ENCODE results near the gene SREBF1.
A peak's percentile ranks its signal among the peaks of the same experiment; 100 is the strongest.

Gene SREBF1

DNA sequence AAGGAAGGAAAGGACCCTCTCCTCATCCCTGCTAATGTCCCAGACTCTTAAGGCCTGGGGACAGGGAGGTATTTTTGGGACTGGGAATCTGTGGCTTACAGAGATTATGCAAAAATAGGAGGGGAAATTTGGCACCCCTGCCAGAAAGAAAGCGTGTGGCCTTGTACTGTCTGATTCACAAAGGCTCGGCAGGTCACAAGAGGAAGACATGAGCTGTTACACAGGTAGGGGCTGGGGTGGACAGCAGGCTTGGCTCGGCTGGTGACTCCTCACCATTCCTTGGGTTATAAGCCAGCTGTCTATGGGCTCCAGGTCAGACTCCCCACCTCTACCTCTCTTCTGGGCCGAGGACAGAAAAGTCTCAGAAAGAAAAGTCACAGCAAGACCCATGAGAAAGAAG, 20.7 kb upstream of the SREBF1 start:
- DNase-seq = no peak

DNA sequence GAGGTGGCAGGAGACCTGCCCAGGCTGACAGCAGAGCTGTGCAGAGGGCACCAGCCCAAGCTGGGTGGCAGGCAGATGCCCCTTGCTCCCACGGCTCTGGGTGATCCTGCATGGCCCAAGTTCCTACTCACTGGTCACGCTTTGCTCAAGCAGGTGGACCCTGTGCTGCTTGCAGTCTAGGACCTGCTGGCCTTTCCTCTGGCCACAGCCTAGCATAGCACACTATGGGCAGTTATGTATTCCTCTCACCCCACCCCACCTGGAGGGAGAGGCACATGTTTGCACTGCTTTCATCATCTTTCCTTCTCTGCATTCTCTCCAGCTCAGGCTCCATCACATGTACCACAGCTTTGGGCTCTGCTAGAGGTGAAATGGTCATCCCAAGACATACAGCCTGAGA, 19.6 kb upstream of the SREBF1 start:
- DNase-seq = no peak

DNA sequence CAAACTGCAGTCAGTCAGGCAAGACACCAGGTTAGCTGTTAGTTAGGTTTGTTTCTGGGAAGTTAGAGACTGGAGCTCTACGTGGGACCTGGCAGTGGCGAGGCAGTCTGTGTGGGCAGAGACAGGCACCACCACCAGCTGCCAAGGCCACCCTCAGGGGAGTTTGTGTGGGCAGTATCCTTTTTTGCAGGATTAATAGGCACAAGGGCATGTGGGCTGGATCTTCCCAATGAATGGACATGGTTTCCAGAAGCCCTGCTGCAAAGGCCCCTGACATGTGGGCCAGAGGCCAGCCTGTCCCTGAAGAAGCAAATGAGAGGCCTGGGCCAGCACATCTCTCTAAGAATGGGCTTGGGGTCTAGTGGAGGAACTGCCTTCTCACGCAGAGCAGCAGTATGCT, 19.2 kb upstream of the SREBF1 start:
- no peak for DNase-seq

DNA sequence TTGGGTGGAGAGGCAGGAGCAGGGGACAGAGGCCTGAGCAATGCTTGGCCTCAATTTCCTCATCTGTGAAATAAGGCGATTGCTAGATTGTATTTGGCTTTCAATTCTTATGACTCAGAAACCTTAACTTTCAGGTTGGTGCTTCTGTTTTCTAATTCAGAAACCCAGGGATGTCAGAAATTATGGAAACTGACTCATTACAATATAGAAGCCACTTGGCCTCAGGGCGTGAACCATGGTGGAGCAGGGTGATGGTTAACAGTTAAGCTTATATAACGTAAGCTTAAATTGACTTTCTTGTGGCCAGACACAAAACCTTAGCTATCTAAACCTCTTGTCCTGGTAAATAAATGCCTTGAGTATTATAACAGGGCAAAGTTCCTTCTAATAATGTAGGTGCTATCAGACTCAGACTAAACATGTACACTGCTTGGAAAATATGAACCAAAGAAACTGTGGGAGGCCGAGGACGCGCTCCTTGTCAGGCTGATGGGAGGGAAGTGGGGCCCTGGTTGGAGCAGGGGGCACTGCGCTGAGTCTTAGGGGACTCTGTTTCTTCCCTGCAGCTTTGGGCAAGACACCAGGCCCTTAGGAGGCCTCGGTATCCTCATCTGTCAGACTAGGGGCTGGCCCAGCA, 17.1 kb upstream of the SREBF1 start:
- DNase-seq = no peak

DNA sequence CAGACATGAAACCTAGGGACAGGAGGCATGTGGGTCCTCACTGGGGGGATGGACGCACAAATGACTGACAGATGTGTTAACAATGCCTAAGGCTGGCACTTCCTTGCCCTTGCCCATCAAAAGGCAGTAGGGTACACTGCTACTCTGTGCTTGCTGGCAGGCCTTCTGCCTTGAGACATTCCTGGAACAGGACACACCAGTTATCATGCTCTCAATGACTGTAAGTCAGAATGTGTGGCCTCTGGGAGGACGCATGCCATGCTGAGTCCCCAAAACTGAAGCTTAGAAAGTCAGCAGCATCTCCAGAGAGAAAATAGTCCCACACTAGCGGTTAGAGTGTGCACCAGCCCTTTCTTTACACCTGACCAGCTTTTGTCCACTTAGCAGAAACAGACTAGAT, 16.1 kb upstream of the SREBF1 start:
- DNase-seq = no peak

DNA sequence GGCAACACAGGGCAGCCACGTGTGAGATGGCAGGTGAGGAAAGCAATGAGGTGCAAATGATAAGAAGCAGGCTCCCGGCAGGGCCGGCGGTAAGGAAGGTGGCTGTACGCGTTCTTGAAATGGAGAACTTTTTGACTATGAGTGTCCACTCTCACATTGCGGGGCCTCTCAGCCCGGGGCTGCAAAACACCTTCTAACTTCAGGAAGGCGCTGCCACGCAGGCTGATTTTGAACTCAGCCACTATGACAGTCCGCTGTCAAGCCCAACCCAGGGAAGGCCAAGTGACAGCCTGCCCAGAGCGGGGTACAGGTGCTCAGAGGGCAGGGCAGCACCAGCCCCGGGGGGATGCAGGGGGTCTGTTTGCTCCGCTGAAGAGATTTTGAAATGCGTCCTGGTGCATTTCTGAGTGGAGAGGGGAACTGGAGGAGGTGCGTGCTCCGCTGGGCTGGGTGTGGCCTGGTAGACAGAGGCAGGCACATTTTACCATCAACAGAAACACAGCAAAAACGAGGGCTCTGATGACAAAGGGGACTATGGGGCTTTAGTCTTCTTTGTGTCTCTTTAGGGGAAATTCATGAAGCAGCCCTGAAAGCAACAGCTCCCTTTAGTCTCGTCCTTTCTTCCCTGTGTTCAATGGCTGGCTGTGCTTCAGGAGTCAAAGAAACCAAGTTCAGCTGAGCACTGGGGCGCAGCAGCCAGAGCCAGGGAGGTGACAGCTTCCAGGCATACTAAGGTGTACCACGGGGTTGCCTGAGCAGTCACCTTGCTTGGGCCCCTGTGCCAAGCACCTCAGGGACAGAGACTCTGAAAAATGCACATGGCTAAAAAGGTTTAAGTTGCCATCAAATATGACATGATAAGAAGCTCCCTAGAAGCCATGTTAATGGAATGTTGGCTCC, 14.6 kb upstream of the SREBF1 start:
- peak; percentile 51 for DNase-seq

DNA sequence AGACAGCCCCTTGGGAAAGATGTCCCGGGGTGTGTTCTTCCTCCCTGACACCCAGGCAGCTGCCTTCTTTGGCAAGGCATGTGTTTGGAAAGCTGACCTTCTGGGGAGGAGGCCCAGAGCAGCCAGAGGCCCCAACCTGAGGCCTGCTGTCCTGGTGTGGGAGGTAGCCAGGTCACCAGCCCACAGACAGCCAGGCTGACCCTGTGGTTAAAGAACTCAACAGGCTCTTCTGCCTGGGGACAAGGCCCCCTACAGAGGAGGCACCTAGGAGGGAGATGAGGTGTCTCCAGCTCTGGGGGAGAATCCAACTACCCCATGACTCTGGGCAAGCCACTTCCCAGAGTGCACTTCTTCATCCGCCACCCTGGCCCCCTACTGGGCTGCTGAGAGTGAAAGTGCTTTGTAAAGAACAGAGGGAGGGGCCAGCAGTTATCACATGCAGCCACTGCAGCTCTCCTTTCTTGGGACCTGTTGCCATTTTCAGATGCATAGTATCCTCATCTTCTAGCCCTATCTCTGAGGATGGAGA, 13.1 kb upstream of the SREBF1 start:
- peak; percentile 73 for DNase-seq

DNA sequence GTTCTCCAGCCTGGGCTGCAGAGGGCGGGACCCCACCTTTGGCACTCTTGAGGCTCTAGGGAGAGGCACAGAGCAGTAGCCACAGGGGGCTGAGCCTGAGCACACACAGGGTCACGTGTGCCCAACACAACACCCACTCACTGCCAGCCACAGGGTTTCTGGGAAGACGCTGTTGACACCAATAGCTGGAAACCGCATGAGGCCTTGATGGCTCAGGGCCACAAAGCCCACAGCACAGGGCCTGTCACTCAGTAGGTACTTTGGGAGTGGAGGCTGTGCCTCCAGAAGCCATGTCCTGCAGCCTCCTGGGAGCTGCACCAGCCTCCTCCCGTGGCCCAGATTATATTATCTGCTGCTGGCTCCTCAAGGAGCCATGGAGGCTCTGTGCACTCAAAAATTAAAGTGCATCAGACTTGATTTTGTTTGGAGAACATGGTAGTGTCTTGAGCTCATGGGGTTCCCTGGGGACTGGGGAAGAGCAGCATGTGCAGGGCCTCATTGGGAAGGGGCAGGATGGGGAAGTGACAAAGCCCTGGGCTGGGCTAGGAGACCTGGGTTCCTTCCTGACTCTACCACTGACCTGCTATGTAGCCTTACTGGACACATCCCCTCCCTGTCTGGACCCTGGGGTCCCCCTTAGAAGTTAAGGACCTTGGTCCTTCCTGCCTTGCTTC, 12.5 kb upstream of the SREBF1 start:
- peak; percentile 83 for DNase-seq

DNA sequence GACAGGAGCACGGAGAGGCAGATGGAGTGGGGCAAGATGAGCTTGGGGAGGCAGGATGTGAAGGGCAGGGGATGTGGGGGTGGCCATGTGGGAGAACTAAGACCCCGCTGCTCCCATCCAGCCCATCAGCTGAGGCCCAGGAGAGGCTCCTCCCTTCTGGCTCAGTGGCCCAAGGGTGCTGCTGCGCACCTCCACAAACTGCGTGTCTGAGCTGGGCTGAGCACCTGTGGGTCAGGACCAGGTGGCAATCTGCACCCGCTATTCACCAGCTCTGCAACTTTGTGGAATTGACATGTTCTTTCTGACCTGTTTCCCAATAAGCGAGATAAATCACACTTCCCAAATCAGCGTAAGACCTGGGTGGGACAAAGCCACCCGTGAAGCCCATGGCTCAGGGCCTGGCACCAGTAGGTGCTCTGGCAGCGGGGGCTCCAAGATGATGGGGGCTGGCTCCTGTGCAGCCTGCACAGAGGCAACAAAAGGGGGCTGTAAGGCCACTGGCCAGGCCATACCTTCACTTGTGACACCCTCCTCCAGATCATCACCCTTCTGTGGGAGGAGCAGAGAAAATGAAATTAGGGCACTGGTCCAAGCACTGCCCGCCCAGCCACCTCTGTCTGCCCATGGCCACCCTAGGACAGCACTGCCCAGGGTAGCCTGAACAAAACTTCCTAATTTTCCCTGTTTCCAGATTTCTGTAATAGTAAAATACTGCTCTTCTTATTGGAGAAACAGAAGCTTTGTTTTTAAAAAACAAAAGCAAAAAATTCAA, 11.7 kb upstream of the SREBF1 start:
- DNase-seq = no peak

DNA sequence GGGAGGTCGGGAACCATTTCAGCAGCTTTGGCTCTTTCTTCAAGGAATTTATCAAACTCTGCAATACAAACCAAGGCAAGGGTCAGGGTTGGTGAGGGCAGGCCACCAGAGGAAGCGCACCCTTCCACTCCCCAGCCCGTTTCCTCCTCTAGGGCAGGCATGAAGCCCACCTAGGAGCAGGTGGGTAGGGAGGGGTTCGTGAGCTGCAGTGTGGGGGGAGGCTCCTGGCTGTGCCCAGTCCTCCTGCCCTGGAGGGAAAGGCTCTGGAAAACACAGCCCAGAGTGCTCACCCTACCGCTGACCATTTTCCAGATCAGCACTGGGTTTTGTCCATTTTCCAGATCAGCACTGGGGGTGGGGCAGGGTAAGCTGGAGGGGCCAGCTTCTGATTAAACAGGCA, 10.9 kb upstream of the SREBF1 start:
- DNase-seq = no peak

DNA sequence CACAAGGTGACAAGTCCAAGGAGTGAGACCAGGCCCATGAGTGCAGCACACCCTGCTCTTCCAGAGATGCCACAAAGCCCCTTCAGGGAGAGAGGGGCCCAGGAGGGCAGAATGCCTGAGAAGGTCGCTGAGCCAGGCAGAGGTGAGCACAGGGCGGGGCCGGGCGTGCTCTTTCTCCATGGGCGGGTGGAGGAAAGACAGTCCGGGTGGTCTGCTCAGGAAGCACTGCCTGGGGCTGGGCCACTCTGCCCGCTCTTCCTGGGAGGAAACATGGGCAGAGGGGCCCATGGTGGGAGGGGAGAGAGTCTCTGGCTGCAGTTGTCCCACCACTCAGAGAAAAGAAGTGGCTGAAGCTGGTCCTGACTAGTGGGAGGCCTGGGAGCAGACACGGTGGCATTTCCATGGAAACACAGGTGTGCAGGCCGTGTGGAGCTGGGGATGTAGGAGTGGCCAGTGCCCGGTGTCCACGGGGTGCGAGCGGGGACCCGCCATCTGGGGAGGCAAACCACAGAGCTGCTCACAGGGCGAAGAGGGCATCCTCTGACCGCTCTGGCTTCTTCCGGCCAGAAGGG, 10.4 kb upstream of the SREBF1 start:
- DNase-seq = no peak

DNA sequence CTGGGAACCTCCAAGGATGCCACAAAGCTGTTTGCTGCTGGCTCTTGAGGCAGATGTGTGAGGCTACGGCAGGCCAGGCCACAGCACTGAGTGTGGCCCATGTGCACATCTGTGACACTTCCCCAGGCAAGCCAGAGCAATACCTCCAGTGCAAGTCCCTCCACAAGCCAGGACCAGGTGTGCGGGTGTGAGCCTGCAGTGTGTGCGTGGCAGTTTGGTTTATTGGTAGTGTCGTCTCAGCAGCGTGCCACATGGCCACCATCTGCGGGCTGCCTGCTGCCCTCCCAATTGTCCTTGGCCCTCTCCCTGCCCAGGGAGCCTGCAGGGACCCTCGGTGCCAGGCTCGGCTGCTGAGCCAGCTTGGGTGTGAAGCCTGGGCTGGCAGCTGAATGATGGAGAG, 9.9 kb upstream of the SREBF1 start:
- DNase-seq = no peak

DNA sequence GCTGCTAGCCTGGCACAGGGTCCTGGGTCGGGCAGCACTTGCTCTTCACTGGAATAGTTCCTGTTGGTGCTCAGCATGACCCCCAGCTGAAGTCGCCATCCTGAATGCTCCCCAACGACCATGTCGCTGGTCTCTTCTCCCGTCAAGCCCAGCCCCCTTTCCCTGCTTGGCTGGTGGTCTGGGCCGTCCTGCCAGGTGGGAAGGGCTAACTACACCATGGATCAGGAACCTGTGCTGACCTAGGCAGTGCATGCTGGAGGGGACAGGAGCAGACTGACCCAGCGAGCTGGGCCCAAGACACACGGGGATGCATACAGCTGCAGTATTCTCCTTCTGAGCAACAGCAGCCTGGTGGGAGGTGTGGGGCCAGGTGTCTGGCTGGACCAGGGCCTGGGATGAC, 9.2 kb upstream of the SREBF1 start:
- DNase-seq = no peak

DNA sequence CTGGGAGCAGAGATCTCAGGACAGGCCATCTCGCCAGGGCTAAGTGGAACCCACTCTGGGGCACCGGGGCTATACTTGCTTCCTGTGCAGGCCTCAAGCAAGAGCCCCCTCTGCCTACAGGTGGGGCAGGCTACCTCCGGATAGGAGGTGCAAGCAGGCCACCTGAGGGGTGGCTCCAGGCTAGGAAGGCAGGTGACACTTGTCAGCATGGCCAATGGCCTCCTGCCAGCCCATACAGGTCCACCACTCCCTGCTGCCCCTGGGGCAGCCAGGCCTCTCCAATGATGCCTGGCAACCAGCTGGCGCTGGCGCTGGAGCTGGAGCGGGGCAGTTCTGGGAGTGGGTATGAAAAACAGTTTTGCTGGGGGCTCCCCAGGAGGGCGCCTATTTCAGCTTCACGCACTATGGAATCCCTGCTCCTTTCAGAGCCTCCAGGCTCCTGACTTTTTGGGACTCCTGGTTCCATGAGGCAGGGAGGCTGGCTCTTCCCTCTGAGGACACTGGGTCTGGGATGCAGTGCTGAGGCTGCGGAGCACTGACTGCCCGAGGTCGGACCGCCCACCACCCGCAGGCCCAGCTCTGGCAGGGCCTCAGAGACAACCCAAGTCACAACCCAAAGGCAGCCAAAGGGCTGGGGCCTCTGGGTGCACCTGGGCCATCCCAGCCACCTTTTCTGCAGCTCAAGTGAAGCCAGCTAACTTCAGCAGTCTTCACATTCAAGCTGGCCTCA, 8.4 kb upstream of the SREBF1 start:
- no peak for DNase-seq

DNA sequence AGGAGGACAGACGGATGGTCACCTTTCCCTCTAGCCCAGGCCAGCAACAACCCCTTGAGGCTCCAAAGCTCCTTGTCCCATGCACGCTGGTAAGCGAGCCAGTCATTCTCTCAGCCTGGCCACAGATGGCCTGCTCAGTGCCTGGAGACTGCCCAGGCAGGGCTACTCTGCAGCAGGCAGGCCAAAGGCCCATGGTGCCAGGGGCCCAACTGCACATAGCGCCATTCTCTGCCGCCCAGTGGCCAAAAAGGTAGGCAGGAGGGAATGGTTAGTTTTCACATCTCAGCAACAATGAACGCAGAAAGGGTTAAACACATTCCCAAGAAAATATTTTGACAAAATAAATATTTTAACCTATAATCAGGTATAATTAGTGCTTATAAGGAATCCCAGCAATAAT, 7.7 kb upstream of the SREBF1 start:
- no peak for DNase-seq

DNA sequence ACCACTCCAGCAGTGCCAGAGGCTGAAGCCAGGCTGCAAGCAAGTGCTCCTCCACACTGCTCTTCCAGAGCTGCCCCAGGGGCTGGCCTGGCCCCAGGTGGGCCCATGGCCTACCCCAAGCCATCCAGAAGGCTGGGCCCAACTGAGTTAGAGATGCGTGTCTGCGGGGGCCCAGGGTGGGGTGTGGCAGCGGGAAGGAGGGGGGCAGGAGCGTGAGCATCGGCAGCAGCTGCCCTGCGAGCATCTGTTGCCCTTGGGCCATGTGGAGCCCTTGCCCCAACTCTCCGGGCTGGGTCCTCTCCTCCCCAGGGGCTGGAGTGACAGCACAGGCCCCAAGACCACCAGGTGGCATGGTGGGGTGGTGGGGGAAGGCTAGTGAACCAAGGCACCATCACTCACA, 7.3 kb upstream of the SREBF1 start:
- no peak for DNase-seq

DNA sequence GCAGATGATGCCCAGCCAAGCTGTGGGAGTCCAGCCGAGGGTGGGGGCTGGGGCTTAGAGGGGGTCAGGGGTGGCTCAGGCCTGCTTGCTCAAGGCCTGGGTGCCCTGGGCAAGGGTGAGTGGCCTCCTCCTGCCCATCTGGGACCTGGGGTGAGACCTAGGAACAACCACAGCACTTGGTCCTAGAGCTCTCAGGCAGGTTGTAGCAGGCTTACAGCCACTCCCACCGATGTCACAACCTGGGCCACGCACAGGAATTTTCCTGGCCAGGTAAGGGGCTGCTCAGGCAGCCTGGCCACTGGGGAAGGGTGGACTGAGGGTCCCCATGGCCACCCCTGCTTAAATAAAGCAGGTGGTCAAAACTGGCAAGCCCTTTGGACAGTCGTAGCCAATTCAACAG, 6.3 kb upstream of the SREBF1 start:
- no peak for DNase-seq

DNA sequence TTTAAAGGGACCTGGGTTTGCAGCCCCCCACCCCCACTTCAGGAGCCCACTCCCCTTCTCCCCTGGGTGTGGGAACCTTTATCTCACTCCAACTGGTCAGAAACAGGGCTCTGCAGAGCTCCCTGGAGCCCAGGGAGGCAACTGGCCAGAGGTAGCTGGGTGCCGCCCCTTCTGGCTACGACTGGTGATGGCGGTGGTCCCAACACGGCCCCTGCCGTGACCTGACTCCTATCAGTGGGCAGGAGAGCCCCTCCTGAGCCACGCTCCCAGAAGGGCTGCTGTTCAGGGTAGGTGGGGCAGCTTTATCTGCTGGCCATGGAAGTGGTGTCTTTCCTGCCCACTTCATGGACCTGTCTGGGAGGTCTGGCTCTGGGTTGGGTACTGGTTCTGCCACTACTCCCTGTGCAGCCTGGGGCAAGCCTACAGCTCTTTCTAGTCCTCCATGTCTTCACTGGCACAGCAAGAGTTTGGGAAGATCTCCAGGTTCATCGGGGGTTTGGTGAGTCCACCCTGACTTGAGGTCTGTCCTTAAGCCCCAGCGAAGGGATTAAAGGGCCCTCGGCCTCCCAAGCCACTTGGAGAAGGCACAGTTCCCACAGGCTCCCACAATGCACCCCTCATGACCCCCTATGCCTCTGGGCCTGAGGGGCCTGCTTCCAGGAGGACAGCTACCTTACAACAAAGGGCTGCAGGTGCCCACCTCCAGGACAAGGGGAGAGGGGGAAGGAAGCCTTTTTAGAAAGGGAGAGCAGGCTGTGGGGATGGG, 5.5 kb upstream of the SREBF1 start:
- no peak for DNase-seq

DNA sequence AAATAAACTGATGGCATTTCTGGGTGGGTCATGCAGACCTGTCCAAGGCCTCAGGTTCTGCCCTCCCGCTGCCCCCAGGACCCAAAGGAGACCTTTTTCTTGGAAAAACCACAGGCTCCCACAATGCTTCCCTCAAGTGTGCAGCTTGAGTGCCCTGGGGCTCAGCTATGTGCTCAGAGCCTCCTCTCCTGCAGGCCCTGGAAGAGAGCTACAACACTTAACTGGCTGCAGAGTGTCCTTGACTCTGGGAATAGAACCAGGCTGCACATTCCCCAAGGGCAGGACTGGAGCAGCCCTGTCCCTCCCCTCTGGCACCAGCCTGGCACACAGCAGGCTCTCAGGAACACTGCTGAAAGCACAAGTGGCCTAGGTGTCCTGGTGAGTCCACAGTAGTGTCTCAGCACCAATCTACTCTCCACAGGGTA, 4.8 kb upstream of the SREBF1 start:
- no peak for DNase-seq

DNA sequence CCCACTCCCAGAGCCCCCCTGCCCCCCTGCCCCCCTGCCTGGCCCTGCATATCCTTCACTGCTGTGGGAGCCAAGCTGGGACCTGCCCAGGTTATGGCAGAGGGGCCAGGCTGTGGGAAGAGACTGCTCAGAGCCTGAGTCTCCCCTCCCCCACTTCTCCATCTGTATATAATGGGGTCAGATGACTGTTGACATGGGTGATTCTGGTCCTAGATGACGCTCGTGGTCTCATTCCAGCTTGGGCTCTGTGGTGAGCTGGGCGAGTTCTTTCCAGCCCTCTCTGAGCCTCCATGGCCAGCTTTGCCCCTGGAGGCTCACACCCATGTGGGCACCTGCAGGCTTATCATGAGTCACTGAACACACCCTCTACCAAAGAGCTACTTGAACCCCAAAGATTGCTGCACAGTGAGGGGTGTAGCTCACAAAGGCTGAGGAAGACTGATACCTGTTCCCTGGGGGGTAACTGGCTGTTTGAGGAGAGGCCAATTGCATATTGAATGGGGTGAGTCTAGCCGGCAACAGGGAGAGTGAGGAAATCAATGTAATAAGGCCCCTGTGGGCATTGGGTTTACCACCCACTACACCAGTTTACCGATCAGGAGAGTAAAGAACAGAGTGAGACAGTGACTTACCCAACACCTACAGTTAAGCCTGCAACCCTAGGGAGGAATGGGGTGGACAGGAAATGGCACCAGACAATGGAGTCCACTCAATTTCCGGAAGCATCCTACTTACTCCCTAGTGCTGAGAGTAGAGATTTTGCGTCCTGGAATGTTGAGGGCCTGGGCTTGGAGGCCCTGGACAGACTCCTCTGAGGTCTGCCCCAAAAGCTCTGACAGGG, 4.2 kb upstream of the SREBF1 start:
- no peak for DNase-seq

All from CD4-positive, alpha-beta T cell treated with Interleukin-17A for 4 hours (primary cell).